Measurements from ENCODE around the gene TSPAN14. TPM values are rescaled to one million over a fixed set of nuclear protein-coding genes. Genes with fewer than 3 reads are reported as not detected.
A peak's percentile ranks its signal among the peaks of the same experiment; 100 is the strongest.

The TSPAN14 gene
- total RNA-seq, 2 donors from 2014 or later: 24.2 to 34.7 TPM

- H3K4me1 ChIP-seq: peaks cover 0 to 10% of the 10 kb centered on the region in 2 donors
- TF ChIP-seq CTCF (IDR thresholded peaks at IDR 0.05): no peak
- no peak overlapping the region for H3K27ac ChIP-seq
- H3K4me3 ChIP-seq: no peak overlapping the region
- peak; percentile 40 for DNase-seq (ENCODE audit: low spot score)
- no peaks in the 10 kb centered on the region for H3K27me3 ChIP-seq
- H3K36me3 ChIP-seq: no peaks in the 10 kb centered on the region
- H3K9me3 ChIP-seq: no peaks in the 10 kb centered on the region
Measured at GRCh38 chr10:80552151-80552646, 98.1 kb downstream of the TSPAN14 start.

GRCh38 chr10:80553436-80553835 is 99.3 kb downstream of the TSPAN14 start:
- Histone ChIP-seq H3K4me3 (no peak overlapping the region), H3K27ac (no peak overlapping the region), H3K36me3 (no peaks in the 10 kb centered on the region), H3K27me3 (no peaks in the 10 kb centered on the region), H3K9me3 (no peaks in the 10 kb centered on the region), H3K4me1 (peaks cover 0 to 10% of the 10 kb centered on the region in 2 donors)
- no peak for DNase-seq (ENCODE audit: low spot score)
- no peak for TF ChIP-seq CTCF (IDR thresholded peaks at IDR 0.05)

- no peak for DNase-seq (ENCODE audit: low spot score)
- TF ChIP-seq CTCF (IDR thresholded peaks at IDR 0.05): no peak
- H3K36me3 ChIP-seq: no peaks in the 10 kb centered on the region
- no peak overlapping the region for H3K27ac ChIP-seq
- H3K4me1 ChIP-seq: peaks cover 0 to 10% of the 10 kb centered on the region in 2 donors
- H3K27me3 ChIP-seq: no peaks in the 10 kb centered on the region
- no peak overlapping the region for H3K4me3 ChIP-seq
- H3K9me3 ChIP-seq: no peaks in the 10 kb centered on the region
Measured at GRCh38 chr10:80554050-80554449, 99.9 kb downstream of the TSPAN14 start.

GRCh38 chr10:80555415-80555814 is 101.3 kb downstream of the TSPAN14 start:
- Histone ChIP-seq H3K4me1 (peaks cover 0 to 10% of the 10 kb centered on the region in 2 donors), H3K9me3 (no peaks in the 10 kb centered on the region), H3K27me3 (no peaks in the 10 kb centered on the region), H3K36me3 (no peaks in the 10 kb centered on the region), H3K27ac (no peak overlapping the region), H3K4me3 (no peak overlapping the region)
- DNase-seq (ENCODE audit: low spot score): no peak
- no peak for TF ChIP-seq CTCF (IDR thresholded peaks at IDR 0.05)

- Histone ChIP-seq H3K4me1 (no peaks in the 10 kb centered on the region), H3K27me3 (no peaks in the 10 kb centered on the region), H3K9me3 (no peaks in the 10 kb centered on the region), H3K4me3 (no peak overlapping the region), H3K36me3 (no peaks in the 10 kb centered on the region), H3K27ac (no peak overlapping the region)
- DNase-seq (ENCODE audit: low spot score): no peak
- TF ChIP-seq CTCF (IDR thresholded peaks at IDR 0.05): no peak
Measured at GRCh38 chr10:80561950-80562349, 107.8 kb downstream of the TSPAN14 start.

- Histone ChIP-seq H3K27ac (no peak overlapping the region), H3K36me3 (no peaks in the 10 kb centered on the region), H3K9me3 (no peaks in the 10 kb centered on the region), H3K27me3 (no peaks in the 10 kb centered on the region), H3K4me3 (no peak overlapping the region), H3K4me1 (no peaks in the 10 kb centered on the region)
- no peak for TF ChIP-seq CTCF (IDR thresholded peaks at IDR 0.05)
- peak; percentile 38 for DNase-seq (ENCODE audit: low spot score)
Measured at GRCh38 chr10:80567292-80567691, 113.2 kb downstream of the TSPAN14 start.
